GM18858 (cell line): ENCODE results near the gene C1orf50.
"Not testable (repeated sequence)": the region's sequence is repeated elsewhere in the genome, so short reads cannot be mapped to it uniquely, and the experiment has no call there.

Source experiments
- ATAC-seq: cut with Tn5 transposase; IDR thresholded peaks from one replicate; pipeline ENCODE4 v1.9.1; 2021; ENCODE audit not compliant: unreplicated experiment

C1orf50 gene

DNA sequence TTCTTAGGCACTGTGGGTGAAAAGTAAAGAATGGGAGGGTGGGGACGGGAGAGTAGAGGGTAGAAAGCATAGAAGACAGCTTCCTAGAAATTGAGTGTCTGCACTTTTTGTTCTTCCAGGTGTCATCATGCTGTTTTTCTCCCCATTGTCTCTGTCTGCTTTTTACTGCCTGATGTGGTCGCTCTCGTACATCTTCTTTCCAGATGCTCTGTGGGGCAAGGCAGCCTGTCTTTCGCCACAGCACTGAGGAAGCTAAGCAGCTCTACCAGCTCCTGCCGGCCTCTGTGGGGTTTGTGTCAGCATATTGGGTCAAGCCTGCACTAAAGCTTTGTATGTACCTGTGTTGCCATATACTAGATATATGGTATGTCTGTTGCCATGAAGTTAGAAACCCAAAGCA, 30.9 kb downstream of the C1orf50 start:
- no peak for ATAC-seq

DNA sequence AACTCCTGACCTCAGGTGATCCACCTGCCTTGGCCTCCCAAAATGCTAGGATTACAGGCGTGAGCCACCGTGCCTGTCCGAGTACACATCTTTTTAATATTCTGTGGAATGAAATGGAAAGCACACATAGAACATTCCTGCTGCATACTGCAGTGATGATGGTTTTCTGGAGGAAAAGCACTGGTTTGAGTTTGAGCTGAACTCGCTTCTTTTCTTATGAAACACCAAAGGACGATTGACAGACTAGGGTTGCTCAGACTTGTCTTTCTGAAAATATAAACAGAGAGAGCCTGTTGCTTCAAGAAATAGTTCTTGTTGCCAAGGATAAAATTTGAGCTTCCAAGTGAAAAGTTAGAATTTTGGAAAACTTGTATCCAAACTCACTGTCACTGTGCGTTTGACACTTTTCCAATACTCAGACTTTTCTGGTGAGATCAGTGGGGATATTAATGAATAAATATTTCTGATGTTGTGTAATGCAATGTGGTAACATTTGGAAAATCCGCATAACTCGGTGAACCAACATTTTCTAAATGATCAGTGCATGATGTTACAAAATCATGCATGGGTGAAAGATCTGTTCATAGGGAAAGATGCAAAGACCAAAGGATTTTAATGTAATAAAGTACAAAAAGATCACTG, 34.9 kb downstream of the C1orf50 start:
- ATAC-seq = no peak

DNA sequence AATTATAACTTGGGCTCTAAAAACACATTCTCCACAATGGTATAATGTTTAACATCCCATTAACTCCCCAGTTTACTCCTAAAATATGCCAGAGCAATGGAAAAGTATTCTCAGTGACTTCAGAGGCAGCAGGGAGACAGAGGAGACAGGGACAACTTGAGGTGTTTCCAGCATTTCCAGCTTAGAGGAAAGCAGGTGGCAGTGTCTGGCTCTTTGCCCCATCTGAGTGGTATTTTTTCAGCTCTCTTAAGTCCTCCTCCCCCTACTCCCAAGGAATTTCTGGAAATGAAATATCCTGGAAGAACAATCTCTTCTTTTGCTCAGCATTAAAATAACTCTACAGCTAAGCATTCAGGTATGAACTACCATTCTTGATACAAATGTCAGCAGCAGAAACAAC, 39.1 kb downstream of the C1orf50 start:
- no peak for ATAC-seq

DNA sequence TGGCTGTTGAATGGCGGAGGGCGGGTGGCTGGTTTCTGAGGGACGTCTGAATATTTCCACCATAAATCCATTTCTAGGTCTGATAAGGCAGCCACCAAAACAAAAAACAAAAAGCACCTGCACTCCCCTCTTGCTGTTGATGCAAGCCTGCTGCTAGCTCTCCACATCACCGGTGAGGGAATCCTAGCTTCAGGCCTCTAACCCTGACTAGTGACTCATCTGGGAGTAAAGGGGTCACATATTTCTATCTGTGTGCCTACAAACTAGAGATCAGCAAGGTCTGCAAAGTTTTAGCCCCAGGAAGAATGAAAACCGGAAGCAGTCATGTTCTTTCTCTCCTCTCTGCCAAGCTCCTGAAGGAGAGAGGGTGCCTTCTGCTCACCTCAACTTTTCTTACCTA, 39.5 kb downstream of the C1orf50 start:
- no peak for ATAC-seq

DNA sequence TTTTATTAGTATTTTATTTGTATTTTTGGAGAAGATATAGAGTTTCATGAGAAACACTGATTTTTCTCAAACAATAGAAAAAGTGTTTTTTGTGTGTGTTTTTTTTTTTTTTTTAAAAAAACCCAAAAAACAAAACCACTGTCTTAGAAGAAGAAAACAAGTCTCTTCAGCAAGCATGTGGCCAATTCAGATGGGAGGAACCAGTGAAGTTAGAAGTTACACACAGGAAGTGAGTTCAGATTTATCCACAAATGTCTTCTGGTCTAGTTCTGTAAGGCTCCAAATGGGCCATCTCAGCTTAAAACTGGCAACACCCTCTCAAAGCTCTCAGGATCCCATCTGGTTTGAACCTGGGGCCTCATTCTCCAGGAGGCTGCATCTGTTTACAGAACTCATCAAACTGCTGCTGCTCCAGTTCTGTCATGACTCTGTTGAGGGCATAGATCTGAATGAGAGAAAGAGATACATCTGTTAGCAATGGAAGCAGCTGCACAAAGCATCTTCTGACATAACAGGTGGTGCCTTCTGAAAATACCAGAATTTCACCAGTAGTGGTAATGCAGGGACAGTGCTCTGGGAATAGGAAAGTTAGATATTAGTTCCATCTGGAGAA, 40.1 kb downstream of the C1orf50 start:
- no peak for ATAC-seq

DNA sequence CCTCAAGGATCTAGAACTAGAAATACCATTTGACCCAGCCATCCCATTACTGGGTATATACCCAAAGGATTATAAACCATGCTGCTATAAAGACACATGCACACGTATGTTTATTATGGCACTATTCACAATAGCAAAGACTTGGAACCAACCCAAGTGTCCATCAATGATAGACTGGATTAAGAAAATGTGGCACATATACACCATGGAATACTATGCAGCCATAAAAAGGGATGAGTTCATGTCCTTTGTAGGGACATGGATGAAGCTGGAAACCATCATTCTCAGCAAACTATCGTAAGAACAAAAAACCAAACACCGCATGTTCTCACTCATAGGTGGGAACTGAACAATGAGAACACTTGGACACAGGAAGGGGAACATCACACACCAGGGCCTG, 47.8 kb downstream of the C1orf50 start:
- not testable (repeated sequence) for ATAC-seq

DNA sequence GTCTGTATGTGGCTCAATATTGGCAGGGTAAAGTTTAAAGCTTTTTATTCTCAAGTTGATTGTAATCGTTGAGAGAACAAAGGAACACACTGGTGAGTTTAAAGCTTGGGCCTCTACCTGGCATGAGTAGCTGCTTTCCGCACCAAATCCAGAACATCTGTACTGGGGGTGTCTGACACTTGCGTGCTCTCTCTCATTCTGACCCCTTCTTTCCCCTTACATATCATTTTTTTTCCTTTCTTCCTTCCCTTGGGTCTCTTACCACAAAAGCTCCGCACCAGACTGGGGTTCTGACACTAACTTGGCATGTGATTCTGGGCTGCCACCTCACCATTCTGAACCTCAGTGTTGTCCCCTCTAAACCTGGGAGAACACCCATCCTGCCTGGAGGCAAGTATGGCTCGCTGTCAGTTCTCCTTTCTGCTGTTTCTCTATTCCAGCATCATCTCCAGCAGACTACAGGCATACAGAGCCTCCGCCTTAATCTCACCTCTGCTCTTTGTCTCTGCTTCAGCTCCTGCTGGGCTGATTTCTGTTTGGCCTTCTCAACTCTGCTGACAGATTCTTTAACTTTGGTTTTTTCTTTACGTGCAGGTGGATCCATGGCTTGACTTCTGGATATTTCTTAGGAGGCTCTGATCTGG, 49.0 kb downstream of the C1orf50 start:
- ATAC-seq = no peak

DNA sequence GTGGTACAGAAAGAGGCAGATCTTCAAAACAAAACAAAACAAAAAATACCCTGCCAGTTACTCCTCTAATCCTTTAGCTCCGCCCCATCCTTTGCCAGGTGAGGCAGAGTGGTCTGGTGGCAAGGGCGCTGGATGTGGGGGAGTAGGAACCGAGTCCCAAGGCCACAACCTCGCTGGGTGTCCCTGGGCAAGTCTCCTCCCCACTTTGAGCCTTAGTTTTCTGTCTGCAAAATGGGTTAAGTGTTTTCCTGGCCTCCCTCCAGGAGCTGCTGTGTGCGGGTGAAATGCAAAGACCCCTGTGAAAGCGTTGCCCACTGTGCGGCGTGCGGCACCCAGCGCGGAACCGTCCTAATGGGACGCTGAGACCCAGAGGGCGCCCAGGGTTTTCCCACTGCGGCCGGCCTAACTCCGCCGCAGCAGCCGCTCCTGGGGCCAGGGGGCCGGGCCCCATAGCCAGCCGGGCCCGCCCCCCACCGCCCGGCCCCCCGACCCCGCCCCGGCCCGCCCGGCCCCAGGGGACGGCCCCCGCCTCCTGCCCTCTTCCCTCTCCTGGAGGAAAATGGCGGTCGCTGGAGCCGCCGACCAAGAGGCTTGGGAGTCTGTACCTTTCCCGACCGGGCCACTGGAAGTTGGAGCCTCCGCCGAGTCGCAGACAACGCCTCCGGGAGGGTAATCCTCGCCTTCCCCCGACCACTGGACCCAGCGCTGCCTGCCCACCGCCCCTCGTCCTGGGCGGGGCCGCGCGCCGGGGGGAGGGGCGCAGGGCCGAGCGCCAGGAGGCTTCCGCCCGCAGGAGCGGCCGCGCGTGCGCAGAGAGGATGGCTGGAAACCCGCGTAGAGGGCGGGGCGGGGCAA, 49.8 kb downstream of the C1orf50 start, which contains the start of the genes ERMAP and SVBP:
Gene ERMAP, plus strand, starts transcription at position 538 of the 855 bp plus-strand sequence. CDS start 13,327 bp downstream, outside the sequence.
Gene SVBP, minus strand, starts transcription at position 813 of the 855 bp plus-strand sequence. CDS start 853 bp downstream, outside the sequence.
- ATAC-seq = no peak

DNA sequence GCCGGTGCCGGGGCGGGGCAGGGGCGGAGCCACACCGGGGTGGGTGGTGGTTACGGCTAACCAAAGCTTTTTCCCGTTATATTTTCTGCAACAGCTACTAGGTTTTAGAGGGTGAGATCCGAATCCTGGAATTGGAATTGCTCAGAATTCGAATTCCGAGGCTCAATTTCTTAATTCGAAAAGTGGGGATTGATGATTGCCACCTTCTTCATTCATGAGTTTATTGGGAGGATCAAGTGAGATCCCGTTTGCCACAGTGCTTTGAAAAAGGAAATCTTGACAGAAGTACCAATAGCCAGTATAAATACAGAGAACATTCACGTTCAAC, 50.4 kb downstream of the C1orf50 start:
- ATAC-seq = no peak

DNA sequence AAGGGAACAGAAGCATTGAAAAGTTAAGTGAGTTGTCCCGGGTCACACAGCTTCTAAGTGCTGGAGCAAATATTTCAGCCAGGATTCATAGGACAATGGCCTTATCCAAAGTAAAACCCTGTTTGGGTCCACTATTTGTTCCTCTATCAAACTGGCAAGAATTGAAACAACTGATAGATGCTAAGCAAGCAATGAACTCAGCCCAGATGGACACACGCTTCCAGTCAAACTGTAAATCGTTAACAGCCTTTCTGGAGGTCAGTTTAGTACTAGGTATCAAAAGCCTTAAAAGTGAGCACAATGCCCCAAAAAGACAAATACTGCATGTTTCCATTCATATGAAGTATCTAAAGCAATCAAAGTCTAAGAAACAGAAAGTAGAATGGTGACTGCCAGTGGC, 50.9 kb downstream of the C1orf50 start:
- ATAC-seq = no peak

DNA sequence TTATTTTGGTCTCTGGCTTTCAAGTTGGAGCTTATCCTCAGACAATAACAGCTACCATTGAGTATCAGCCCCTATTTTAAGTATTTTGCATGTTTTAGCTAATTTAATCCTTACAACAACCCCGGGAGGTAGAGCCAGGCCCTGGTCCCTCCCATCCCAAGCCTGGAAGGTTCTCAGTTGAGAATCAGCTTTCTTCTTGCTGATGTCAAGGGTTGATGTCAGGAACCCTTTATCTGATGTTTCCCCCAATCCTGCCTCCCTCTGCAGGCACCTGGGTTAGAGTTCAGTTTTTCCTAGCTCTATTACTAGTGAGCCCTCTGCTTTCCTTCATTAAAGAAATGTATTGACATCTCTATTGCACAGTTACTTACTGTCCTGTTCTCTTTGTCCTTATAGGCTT, 53.8 kb downstream of the C1orf50 start:
- ATAC-seq = no peak

DNA sequence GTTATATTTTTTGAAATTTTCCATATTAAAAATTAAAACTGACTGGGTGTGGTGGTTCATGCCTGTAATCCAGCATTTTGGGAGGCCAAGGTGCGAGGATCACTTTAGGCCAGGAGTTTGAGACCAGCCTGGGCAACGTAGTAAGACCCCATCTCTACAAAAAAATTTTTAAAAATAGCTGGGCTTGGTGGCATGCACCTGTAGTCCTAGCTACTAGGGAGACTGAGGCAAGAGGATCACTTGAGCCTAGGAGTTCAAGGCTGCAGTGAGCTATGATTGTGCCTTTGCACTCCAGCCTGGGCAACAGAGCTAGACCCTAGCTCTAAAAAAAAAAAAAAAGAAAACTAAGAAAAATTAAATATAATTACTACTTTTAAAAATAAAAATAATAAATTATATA, 54.6 kb downstream of the C1orf50 start:
- ATAC-seq = no peak

DNA sequence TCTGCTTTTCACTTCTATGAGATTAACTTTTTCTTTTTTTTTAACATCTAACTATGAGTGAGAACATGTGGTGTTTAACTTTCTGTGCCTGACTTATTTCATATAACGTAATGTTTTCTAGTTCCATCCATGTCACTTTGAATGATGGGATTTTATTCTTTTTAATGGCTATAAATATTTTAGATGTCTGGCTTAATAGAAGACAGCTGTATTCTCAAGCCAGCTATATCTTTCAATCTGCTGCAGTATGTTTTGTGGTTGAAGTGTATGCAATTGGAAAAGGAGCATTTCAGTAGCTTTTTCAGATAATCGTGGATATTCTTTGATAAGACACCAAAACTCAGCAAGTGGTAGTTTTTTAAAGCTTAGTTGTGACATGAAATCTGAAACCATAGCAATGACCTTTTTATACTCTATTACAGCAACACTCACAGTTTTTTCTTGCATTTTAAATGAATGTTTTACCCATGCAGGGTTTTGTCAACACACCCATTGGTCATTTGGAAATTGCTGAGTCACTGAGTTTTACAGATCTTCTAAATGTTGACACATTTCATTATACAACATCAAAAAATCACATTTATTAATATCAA, 55.8 kb downstream of the C1orf50 start:
- no peak for ATAC-seq

DNA sequence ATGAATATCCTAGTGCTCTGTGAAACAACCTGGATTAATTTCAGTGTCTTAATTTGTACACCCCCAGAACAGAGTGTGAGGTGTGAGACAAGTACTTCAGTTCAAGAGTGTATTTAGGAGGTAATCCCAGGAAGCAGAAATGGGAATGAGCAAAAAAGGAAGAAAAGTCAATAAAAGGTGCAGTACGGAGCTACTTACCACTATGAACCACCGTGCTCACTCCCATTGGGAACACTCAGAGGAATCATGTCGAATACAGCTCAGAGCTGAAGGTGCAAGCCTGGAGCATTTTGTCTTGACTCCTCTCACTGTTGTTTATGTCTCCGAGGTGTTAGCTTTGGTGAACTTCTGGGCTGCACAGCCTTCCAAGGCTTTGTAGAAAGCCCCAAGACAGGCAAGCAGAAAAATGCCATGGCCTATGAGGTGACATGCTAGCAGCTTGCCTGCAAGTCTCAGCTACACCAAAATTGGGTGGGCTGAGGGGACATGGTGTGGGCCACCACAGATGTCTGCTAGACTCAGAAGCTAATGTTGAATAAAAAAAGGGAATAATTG, 57.5 kb downstream of the C1orf50 start:
- ATAC-seq = no peak

DNA sequence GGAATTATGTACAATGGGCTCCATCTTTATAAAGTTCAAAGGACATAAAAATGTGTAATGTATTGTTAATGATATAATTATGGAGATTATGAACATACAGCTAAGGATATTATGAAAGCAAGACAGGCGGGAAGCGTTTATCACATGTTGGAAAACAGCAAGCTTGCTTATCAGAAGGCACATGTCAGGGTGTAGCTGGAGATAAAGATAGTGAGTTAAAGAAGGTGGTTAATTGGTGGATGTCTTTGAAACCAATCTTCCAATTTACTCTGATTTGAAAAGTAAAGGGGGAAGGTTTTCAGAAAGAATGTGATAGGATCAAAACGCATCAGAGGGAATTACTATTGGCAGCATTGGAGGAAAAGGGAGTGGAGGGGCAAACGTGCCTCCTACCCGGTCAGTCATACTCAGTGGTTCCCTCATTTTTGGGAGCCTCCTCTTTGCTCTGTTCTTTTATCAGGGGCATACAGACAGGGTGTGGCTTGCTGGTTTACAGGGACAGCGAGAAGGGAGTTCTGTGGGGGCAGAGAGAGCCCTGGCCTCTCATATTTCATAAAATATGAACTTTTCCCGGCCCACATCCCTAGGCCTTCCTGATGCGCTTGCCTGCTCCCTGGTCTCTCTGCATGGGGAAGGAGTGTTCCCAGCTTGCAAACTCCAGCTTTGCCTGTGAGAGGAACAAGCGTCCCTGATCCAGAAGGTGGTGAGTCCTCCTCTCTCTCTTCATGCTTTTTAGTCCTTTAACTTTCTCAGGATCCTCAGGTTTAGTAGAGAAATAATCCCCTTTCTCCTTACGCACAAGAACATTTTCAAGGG, 58.2 kb downstream of the C1orf50 start:
- ATAC-seq = no peak
